SK-N-SH (cell line): ENCODE results near the gene TSHZ3. TPM values are rescaled to one million over a fixed set of nuclear protein-coding genes. Genes with fewer than 3 reads are reported as not detected.

Source experiments
- CTCF ChIA-PET: fragments of 300-600, 350-600 bp; formaldehyde crosslinking; extraction: SDS; loops from one replicate; lab custom pipeline; 2021; lab: Yijun Ruan, JAX
- POLR2A ChIA-PET: fragments of 350-600 bp; sonication (Branson Sonifier 250); formaldehyde crosslinking; extraction: SDS; loops from one replicate; lab custom pipeline; 2020; ENCODE audit warnings: antibody characterized with exemption, inconsistent platforms; lab: Yijun Ruan, JAX
- DNase-seq: peaks from one replicate; pipeline ENCODE4 v3.0.0; 2012
- H2AFZ ChIP-seq: fragments of 200-600 bp; sonication (generic); 2 replicates; pipeline ENCODE4 v1.8.1; 2016; ENCODE audit warnings: antibody characterized with exemption, mild to moderate bottlenecking, low read depth
- H3F3A ChIP-seq: fragments of 200-600 bp; sonication (generic); replicated peaks from 2 replicates; pipeline ENCODE3; 2016; ENCODE audit warnings: antibody characterized with exemption, mild to moderate bottlenecking; ENCODE audit not compliant: insufficient read depth
- H3K27ac ChIP-seq, 2 experiments: fragments of 200-500 bp in 1 of 2; fragments of 200-600 bp in 1 of 2; sonication (Bioruptor generic) in 1 of 2; sonication (generic), shearing (Covaris generic) in 1 of 2; 2 replicates each; pipeline versions ENCODE4 v1.5.1 to v1.6.1; 2014 to 2016; ENCODE audit warnings: low read depth in 2 of 2, inconsistent platforms in 1 of 2, low read length in 1 of 2, mild to moderate bottlenecking in 1 of 2, mixed read lengths in 1 of 2
- H3K27me3 ChIP-seq: fragments of 200-600 bp; sonication (generic), shearing (Covaris generic); 2 replicates; pipeline ENCODE4 v1.6.1; 2016; ENCODE audit warnings: mixed run types; ENCODE audit not compliant: insufficient read depth
- H3K36me3 ChIP-seq, 2 experiments: fragments of 200-500 bp in 1 of 2; fragments of 200-600 bp in 1 of 2; sonication (Bioruptor generic) in 1 of 2; sonication (generic) in 1 of 2; replicated peaks in 1 of 2; 2 replicates each; pipeline versions ENCODE3 to v1.5.1; 2014 to 2016; ENCODE audit warnings: low read length in 1 of 2, mild to moderate bottlenecking in 1 of 2; ENCODE audit not compliant: insufficient read depth in 2 of 2, control insufficient read depth in 1 of 2
- H3K4me1 ChIP-seq, 2 experiments: fragments of 200-500 bp in 1 of 2; fragments of 200-600 bp in 1 of 2; sonication (Bioruptor generic) in 1 of 2; sonication (generic), shearing (Covaris generic) in 1 of 2; 2 replicates each; pipeline versions ENCODE4 v1.5.1 to v1.6.1; 2014 to 2016; ENCODE audit warnings: low read depth in 1 of 2, low read length in 1 of 2, mixed run types in 1 of 2; ENCODE audit not compliant: insufficient read depth in 2 of 2, control insufficient read depth in 1 of 2
- H3K4me2 ChIP-seq: fragments of 200-600 bp; sonication (generic), shearing (Covaris generic); 2 replicates; pipeline ENCODE4 v1.6.1; 2017; ENCODE audit warnings: mixed run types
- H3K4me3 ChIP-seq, 2 experiments: fragments of 200-500 bp in 1 of 2; fragments of 200-600 bp in 1 of 2; sonication (Bioruptor generic) in 1 of 2; sonication (generic), shearing (Covaris generic) in 1 of 2; 2 replicates each; pipeline versions ENCODE4 v1.5.1 to v1.8.1; 2014 to 2016; ENCODE audit warnings: low read depth in 2 of 2, inconsistent platforms in 1 of 2, low read length in 1 of 2, mild to moderate bottlenecking in 1 of 2, mixed read lengths in 1 of 2, moderate library complexity in 1 of 2
- H3K79me2 ChIP-seq: fragments of 200-600 bp; sonication (generic); 2 replicates; pipeline ENCODE4 v1.8.1; 2017; ENCODE audit warnings: mild to moderate bottlenecking; ENCODE audit not compliant: insufficient read depth
- H3K9ac ChIP-seq: fragments of 200-600 bp; sonication (generic); 2 replicates; pipeline ENCODE4 v1.6.1; 2017; ENCODE audit warnings: mixed run types
- H3K9me2 ChIP-seq: fragments of 200-600 bp; sonication (generic); 2 replicates; pipeline ENCODE4 v1.6.1; 2017; ENCODE audit warnings: mixed run types
- H3K9me3 ChIP-seq: fragments of 200-600 bp; sonication (generic); 2 replicates; pipeline ENCODE4 v1.6.1; 2017; ENCODE audit warnings: mixed run types, mild to moderate bottlenecking, moderate library complexity
- H4K20me1 ChIP-seq: fragments of 200-600 bp; sonication (generic); 2 replicates; pipeline ENCODE4 v1.6.1; 2017; ENCODE audit warnings: mild to moderate bottlenecking, mixed run types; ENCODE audit not compliant: insufficient read depth
- EZH2phosphoT487 ChIP-seq: fragments of 200-600 bp; sonication (generic); IDR thresholded peaks from 2 replicates; pipeline ENCODE4 v1.6.1; 2017; ENCODE audit warnings: low read depth, mixed run types, mild to moderate bottlenecking, antibody characterized with exemption, moderate library complexity, borderline replicate concordance
- FOSL2 ChIP-seq: IDR thresholded peaks from 2 replicates; pipeline ENCODE4 v1.4.0; 2012; ENCODE audit warnings: low read depth, mild to moderate bottlenecking, moderate library complexity, borderline replicate concordance
- FOXJ3 ChIP-seq: sonication (generic); formaldehyde crosslinking; IDR thresholded peaks from 2 replicates; pipeline ENCODE4 v1.5.1; 2020; ENCODE audit warnings: mild to moderate bottlenecking, missing genetic modification reagents
- FOXM1 ChIP-seq: IDR thresholded peaks from 2 replicates; pipeline ENCODE4 v1.4.0; 2012; ENCODE audit warnings: low read depth, mild to moderate bottlenecking
- IRF3 ChIP-seq: fragments of 150-350 bp; IDR thresholded peaks from 2 replicates; pipeline ENCODE4 v1.6.1; 2016; ENCODE audit warnings: mild to moderate bottlenecking, low read depth, low read length
- MEF2A ChIP-seq: IDR thresholded peaks from 2 replicates; pipeline ENCODE4 v1.4.0; 2012; ENCODE audit warnings: low read depth, borderline replicate concordance
- MXI1 ChIP-seq: IDR thresholded peaks from 2 replicates; pipeline ENCODE4 v1.6.1; 2012; ENCODE audit warnings: mild to moderate bottlenecking, low read depth, low read length, improper control_type of control experiment
- POLR2AphosphoS5 ChIP-seq: IDR thresholded peaks from 2 replicates; pipeline ENCODE4 v1.6.1; 2012; ENCODE audit warnings: low read depth, low read length
- RCOR1 ChIP-seq: fragments of 150-350 bp; IDR thresholded peaks from 2 replicates; pipeline ENCODE4 v1.6.1; 2017; ENCODE audit warnings: antibody characterized with exemption, low read length
- RFX5 ChIP-seq: IDR thresholded peaks from 2 replicates; pipeline ENCODE4 v1.6.1; 2012; ENCODE audit warnings: mild to moderate bottlenecking, improper control_type of control experiment, low read length
- RXRA ChIP-seq: IDR thresholded peaks from 2 replicates; pipeline ENCODE4 v1.4.0; 2012; ENCODE audit warnings: low read depth, mild to moderate bottlenecking, borderline replicate concordance
- SIN3A ChIP-seq: IDR thresholded peaks from 2 replicates; pipeline ENCODE4 v1.6.1; 2012; ENCODE audit warnings: low read depth, mild to moderate bottlenecking, low read length, moderate library complexity, borderline replicate concordance
- SMC3 ChIP-seq: IDR thresholded peaks from 2 replicates; pipeline ENCODE4 v1.6.1; 2012; ENCODE audit warnings: low read depth, low read length, improper control_type of control experiment
- TCF12 ChIP-seq: IDR thresholded peaks from 2 replicates; pipeline ENCODE4 v1.4.0; 2012
- WGBS: methylation state at CpG from one replicate; pipeline ENCODE4 v1.1.6; 2017; ENCODE audit warnings: low lambda C conversion rate; 5-methylcytosine and 5-hydroxymethylcytosine counted together
- polyA plus RNA-seq, 3 experiments: library from polyadenylated mRNA; depleted of rRNA; stranded (reverse); fragments of >200 nt; gene quantifications; 2 replicates each; pipeline ENCODE4 v1.2.3, GENCODE V29; 2012
- TF ChIP-seq, protein P1 (sequence below): fragments of 200-600 bp; sonication (generic); IDR thresholded peaks from 2 replicates; pipeline ENCODE4 v1.6.1; 2017; ENCODE audit warnings: antibody characterized with exemption, mild to moderate bottlenecking, moderate library complexity

TSHZ3 gene
- polyA plus RNA-seq, 1 of the 3 experiments (the other 2 are of a cell fraction) = 3.3 TPM

DNA sequence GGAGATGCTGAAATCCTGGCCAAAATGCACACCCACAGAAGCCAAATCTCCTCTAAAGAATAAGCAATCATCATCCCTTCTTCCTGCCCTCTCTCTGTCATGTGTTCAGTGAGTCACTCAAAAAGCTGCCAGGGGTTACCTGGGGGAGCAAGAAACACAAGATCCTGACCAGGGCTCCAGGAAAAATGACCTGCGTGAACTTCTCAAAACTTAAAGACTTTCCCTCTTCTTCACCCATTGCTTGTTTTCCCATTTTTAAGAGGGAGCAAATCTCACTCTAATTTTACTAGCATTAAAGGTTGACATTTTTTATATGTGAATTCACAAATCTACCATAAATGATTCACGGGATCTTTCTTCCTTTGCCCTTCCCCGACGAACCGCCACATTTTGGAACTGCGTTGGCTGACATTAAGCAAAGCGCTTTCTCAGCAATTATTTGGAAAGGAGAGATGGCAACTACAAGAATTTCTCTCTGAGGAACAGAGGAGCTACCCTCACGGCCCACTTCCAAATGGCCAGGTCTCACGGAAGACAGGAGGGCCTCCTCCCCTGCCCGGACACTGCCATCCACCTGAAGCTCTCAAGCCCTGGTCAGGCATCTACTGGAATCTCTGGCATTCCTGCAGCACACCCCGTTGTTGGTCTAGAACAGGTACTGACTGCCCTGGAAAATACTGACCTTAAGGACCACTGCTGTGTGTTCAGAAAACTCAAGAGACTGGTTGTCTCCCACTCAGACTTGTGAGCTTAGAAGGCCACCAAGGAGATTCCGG, 14.2 kb downstream of the TSHZ3 start (continued):
- TF ChIP-seq, protein P1, sequence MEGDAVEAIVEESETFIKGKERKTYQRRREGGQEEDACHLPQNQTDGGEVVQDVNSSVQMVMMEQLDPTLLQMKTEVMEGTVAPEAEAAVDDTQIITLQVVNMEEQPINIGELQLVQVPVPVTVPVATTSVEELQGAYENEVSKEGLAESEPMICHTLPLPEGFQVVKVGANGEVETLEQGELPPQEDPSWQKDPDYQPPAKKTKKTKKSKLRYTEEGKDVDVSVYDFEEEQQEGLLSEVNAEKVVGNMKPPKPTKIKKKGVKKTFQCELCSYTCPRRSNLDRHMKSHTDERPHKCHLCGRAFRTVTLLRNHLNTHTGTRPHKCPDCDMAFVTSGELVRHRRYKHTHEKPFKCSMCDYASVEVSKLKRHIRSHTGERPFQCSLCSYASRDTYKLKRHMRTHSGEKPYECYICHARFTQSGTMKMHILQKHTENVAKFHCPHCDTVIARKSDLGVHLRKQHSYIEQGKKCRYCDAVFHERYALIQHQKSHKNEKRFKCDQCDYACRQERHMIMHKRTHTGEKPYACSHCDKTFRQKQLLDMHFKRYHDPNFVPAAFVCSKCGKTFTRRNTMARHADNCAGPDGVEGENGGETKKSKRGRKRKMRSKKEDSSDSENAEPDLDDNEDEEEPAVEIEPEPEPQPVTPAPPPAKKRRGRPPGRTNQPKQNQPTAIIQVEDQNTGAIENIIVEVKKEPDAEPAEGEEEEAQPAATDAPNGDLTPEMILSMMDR = no peak
- TF ChIP-seq MXI1 = no peak
- no peak for TF ChIP-seq EZH2phosphoT487
- no peak for TF ChIP-seq FOXM1
- no peak for TF ChIP-seq RCOR1
- TF ChIP-seq RXRA = no peak
- TF ChIP-seq POLR2AphosphoS5 = no peak
- TF ChIP-seq TCF12 = no peak
- TF ChIP-seq SMC3 = no peak
- no peak for TF ChIP-seq MEF2A
- TF ChIP-seq IRF3 = no peak
- TF ChIP-seq RFX5 = no peak
- peak; percentile 19; the same call in 1 of the 2 replicates for TF ChIP-seq FOSL2
- TF ChIP-seq SIN3A = no peak

DNA sequence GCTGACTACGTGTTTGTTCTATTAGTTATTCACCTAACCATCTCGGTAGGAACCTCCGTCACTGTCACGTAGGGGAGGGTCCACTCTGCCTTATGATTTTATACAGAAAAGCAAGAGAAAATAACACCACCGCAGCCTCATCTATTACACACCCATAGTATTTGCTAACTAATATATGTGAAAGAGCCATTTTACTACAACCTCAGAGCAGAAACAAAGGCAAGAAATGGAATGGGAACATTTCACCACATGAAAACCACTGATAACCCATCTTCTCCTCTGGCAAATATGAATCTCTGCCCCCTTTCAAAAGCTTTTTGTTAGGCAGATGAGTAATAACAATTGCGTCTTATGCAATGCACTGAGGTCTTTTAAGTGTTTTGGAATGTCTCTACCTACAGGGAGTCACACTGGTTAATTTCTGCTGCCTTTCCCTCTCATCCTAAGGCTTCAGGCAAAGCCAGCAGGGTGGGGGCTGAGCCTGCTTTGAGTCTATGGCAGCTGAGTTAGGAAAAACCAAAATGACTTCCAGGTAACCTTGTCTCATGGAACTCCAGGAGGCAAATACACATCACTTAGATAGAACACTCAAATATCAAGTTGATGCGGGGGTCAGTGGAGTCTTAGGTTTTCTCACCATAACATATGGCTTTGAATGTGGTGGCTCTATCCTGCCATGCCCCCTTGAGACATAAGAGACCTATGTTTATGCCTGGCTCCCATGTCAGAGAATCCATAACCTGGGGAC, 15.0 kb downstream of the TSHZ3 start:
- peaks cover 33 to 69% of the 10 kb centered on the region in 2 experiments for H3K4me1 ChIP-seq
- POLR2A ChIA-PET = no interaction called here
- H3K79me2 ChIP-seq = peaks cover 61% of the 10 kb centered on the region
- H3K9me2 ChIP-seq = no peaks in the 10 kb centered on the region
- H3K4me2 ChIP-seq = peak overlapping the region; percentile 40; the same call in 1 of the 2 replicates
- 79% methylated on average over 7 of the region's 7 CpGs for WGBS
- no peak overlapping the region for H3K9ac ChIP-seq
- H3K36me3 ChIP-seq = peaks cover 4 to 5% of the 10 kb centered on the region in 2 experiments
- peaks cover 13% of the 10 kb centered on the region for H4K20me1 ChIP-seq
- H3F3A ChIP-seq = no peaks in the 10 kb centered on the region
- DNase-seq = no peak
- no peaks in the 10 kb centered on the region for H3K9me3 ChIP-seq
- TF ChIP-seq FOXJ3 (CRISPR knock-in tag) = no peak
- TF ChIP-seq, all 33 proteins: peak for 0
- H3K27me3 ChIP-seq = no peaks in the 10 kb centered on the region
- CTCF ChIA-PET = interaction anchor here (0.6 to 1.0 kb wide), 3 partner anchors 11 to 591 kb away, joined by 3 read pairs; no protein-coding TSS in a partner anchor
- no peak overlapping the region for H3K4me3 ChIP-seq
- no peak overlapping the region; a peak in 1 of 4 replicates for H3K27ac ChIP-seq
- H2AFZ ChIP-seq = no peak overlapping the region
